ENCODE data around the gene CCDC157. TPM values are rescaled to one million over a fixed set of nuclear protein-coding genes. Genes with fewer than 3 reads are reported as not detected.
A peak's percentile ranks its signal among the peaks of the same experiment; 100 is the strongest.

Gene CCDC157
- total RNA-seq, 2 experiments from 2014 or later, result 3.3 to 3.4 TPM

GRCh38 chr22:30393322-30393680, 36.5 kb downstream of the CCDC157 start:
- CTCF ChIA-PET (ENCODE audit: unreplicated experiment), result interaction anchor here (1.6 to 2.0 kb wide), 2 partner anchors 106 to 130 kb away, joined by 5 to 6 read pairs; no protein-coding TSS in a partner anchor
- intact Hi-C loops (cut with micrococcal nuclease; ENCODE audit: unreplicated experiment), result no loop called here
- H3K36me3 ChIP-seq (ENCODE audit: insufficient read depth, low read length), result no peaks in the 10 kb centered on the region; the same call in 1 of the 2 replicates

GRCh38 chr22:30393885-30394284, 37.1 kb downstream of the CCDC157 start:
- Histone ChIP-seq H3K4me2 (ENCODE audit: low read length) (no peak overlapping the region), H3K27ac (ENCODE audit: low read depth, low read length, poor library complexity, severe bottlenecking) (no peak overlapping the region), H4K20me1 (ENCODE audit: insufficient read depth, low read length) (no peaks in the 10 kb centered on the region), H3K9me3 (ENCODE audit: low read length) (peaks cover 6% of the 10 kb centered on the region; the same call in 1 of the 2 replicates), H2AFZ (ENCODE audit: low read length) (peak overlapping the region; percentile 70; the same call in 1 of the 2 replicates), H3K36me3 (ENCODE audit: insufficient read depth, low read length) (no peaks in the 10 kb centered on the region; the same call in 1 of the 2 replicates), H3K4me1 (ENCODE audit: insufficient read depth, low read length, poor library complexity, severe bottlenecking) (peaks cover 31% of the 10 kb centered on the region), H3K9me2 (ENCODE audit: insufficient read depth, low read length) (no peaks in the 10 kb centered on the region), H3K4me3 (ENCODE audit: low read depth, low read length, poor library complexity, severe bottlenecking) (no peak overlapping the region), H3K79me2 (ENCODE audit: insufficient read depth, low read depth, low read length) (no peaks in the 10 kb centered on the region)
- BruUV-seq (replicated peaks), result no TSS peak
- no peak for DNase-seq (ENCODE audit: low spot score)
- no peak for TF ChIP-seq EZH2phosphoT487 (IDR thresholded peaks at IDR 0.05; ENCODE audit: borderline replicate concordance, low read depth, low read length)
- TF ChIP-seq CTCF (conservative IDR thresholded peaks at IDR 0.05; ENCODE audit: low read length), result no peak
- POLR2A ChIA-PET, result interaction anchor here (0.7 to 1.9 kb wide), 3 partner anchors 31 to 204 kb away, joined by 4 read pairs; no protein-coding TSS in a partner anchor
- CTCF ChIA-PET (ENCODE audit: unreplicated experiment), result no interaction called here
- intact Hi-C loops (cut with micrococcal nuclease; ENCODE audit: unreplicated experiment), result no loop called here

More at GRCh38 chr22:30393322-30393680, 36.5 kb downstream of the CCDC157 start:
- peak overlapping the region; percentile 58 for H3K27ac ChIP-seq (ENCODE audit: low read depth, low read length, poor library complexity, severe bottlenecking)
- DNase-seq (ENCODE audit: low spot score), result no peak
- H2AFZ ChIP-seq (ENCODE audit: low read length), result peak overlapping the region; percentile 70; the same call in 1 of the 2 replicates
- POLR2A ChIA-PET, result interaction anchor here (2.0 kb wide), 1 partner anchor 31 kb away, joined by 15 read pairs; the partner anchor contains the start of gene MTFP1
- no peaks in the 10 kb centered on the region for H3K9me2 ChIP-seq (ENCODE audit: insufficient read depth, low read length)
- H4K20me1 ChIP-seq (ENCODE audit: insufficient read depth, low read length), result no peaks in the 10 kb centered on the region
- no TSS peak for BruUV-seq (replicated peaks)
- no peaks in the 10 kb centered on the region for H3K79me2 ChIP-seq (ENCODE audit: insufficient read depth, low read depth, low read length)
- TF ChIP-seq CTCF (conservative IDR thresholded peaks at IDR 0.05; ENCODE audit: low read length) (no peak), EZH2phosphoT487 (IDR thresholded peaks at IDR 0.05; ENCODE audit: borderline replicate concordance, low read depth, low read length) (no peak)
- H3K4me1 ChIP-seq (ENCODE audit: insufficient read depth, low read length, poor library complexity, severe bottlenecking), result peaks cover 31% of the 10 kb centered on the region
- H3K4me3 ChIP-seq (ENCODE audit: low read depth, low read length, poor library complexity, severe bottlenecking), result no peak overlapping the region
- peaks cover 6% of the 10 kb centered on the region; the same call in 1 of the 2 replicates for H3K9me3 ChIP-seq (ENCODE audit: low read length)
- H3K4me2 ChIP-seq (ENCODE audit: low read length), result peak overlapping the region; percentile 73

Measured in OCI-LY7 (cell line).